NOMO-1 (cell line): ENCODE results near the gene IL21.

Experiments used
- DNase-seq, 2 experiments: peaks; one replicate each; lab custom pipeline; 2025; ENCODE audit not compliant: unreplicated experiment in 2 of 2; lab: John Stamatoyannopoulos, UW

Gene IL21

DNA sequence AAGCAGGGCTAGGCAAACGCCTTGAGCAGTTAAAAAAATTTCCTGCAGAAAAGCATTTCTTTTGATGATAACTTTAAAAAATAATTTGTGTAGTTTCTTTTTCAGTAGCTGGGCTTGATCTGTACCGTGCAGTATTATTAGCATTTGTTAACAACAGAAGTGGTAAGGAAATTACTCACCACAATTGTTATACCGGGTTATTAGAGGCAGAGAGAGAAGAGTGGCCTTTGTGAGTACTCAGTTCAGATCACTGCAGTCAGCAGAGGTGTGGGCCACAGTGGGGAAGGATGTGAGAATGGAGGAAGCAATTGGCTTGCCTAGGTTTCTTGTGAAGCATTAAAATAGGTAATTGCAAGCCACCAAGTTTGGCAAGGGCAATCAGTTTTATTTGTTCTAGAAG, 14.3 kb upstream of the IL21 start:
- DNase-seq = peak; percentile 21 to 27

DNA sequence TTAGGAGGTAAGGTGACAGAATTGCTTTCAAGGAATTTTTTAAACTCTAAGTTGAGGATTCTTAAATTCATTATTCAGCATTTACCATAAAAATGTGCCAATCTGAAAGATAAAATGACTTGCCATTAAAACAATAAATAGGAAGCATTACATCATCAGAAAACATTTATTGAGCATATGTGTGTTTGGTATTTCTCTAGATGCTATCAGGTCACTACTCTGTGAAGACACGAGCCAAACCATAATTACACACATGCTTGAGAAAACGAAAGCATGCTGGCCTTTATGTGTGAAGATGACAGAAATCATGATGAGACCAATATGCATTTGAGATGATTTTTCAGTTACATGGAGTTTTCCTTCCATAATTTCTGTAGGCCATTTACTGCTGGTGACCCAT, 12.3 kb upstream of the IL21 start:
- DNase-seq = no peak

DNA sequence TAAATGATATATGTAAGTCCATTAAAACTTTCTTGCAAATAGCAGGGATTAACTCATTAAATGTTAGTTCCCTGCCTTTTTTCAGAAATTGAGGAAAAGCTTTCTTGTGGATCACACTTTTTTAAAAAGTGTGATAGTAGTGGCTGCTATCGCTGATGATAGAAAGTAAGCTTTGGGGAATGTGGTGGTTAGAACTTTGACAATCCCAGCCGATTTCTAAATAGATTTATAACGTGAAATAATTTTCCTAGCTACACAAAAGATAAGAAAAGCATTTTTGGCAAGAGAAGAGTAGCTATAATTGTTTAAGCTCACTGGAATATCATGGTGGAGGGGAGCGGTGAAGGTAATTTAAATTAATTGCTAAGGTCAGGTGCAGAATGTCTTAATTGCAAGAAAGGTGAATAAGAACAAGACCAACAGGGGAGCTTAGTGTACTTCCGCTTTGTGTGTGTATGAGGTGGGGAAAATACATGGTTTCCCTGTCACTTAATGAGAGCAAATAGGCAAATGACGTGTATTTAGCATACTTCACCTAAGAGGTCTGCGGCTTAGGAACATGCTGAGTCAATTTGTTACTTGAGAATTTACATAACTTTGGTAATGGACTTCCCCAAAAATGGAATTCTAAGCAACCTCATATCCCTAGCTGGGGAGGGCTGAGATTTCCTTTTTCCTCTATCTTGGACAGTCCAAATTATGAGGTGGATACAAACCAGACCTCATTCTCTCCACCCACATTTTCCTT, 11.7 kb upstream of the IL21 start:
- no peak for DNase-seq

DNA sequence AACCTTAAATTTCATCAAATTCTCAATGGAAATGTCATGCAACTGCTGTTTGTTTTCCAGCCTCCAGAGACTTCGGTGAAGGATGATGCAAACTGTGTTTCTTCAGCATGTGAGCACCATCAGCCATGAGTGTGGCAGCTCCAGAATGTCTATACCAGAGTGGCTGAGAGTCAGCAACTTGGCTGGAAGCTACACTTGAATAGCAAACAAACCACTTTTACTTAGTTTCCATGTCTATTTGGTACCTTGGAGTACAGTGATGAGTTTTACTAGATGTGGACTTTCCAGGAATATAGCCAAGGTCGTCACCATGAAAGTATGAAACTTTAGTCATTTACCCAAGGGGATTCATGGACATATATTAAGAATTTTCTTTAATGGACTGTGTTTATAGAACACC, 4.3 kb upstream of the IL21 start:
- no peak for DNase-seq

DNA sequence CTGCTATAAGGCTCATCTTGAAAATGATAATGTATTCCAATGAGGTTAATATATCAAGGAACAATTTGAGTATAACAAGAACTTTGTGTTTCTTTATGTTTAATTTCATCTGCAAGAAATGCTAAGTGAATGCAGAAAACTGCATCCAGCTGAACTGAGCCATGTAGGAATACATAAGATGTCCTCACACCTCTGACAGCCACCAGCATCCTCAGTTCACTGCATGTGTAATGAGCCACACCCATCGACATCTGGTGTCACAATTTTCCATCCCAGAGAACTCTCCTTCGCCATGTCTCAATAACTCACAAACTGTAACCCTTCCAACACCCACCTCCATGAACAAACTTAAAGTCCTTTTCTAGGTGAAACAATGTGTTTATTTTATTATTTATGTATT, 3.3 kb upstream of the IL21 start:
- no peak for DNase-seq

DNA sequence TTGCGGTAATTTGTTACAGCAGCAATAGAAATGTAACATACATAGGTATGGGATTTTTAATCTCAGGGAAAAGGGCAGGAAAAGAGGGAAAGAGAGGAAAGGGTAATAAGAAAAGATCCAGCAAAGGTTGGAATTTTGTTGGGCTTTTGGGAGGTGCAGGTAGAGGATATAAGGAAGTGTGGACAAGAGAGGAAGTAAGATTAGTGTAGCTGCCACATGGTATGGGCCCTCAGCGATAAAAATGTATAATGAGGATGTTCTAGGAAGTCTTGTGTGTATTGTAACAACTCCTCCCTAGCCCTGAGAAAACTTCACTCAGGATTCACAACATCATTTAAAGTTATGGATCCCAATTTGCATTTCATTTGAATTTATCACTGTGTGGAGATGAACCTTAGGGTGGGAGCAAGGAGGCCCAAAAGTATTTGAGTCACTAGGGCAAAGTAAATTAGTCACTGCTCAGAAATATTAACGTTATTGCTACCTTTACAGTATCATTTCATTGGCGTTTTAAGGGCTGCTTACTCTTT, 2.8 kb upstream of the IL21 start:
- peak in 1 of 2 experiments; percentile 8 for DNase-seq

DNA sequence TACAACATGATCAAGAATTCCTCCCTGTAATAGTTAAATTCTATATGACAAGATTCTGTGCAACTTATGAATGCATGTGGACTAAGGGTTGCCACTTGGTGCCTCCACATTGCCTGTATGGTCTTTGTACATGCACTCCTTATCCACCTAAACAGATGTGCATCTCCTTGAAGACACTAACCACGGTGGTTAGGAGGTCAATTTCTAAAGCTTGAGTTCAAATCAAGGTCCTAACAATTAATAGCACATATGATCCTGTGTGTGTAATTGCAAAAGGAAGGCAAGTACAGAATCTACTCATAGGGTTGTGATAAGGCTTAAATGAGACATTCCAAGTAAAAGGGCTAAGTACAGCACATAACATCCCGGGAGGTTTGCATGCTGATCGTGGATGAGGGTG, 1.5 kb upstream of the IL21 start:
- no peak for DNase-seq

DNA sequence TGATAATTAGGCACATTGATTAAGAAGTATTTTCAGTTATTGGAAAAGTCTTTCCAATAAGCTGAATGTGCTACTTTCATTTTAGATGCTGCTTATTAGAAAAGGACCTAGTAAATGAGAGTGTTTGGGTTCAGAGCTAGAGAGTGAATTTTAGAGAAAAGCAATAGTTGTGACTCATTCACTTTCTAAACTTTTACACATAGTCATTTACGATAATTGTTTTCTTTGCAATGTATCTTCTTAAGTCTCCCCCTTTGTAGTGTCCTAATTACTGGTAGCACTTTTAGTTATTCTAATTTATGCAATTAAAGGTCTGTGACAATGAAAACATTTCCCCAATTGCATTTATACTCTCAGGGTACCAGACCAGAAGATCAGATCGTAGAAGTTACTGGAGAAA, 1.3 kb downstream of the IL21 start:
- no peak for DNase-seq

DNA sequence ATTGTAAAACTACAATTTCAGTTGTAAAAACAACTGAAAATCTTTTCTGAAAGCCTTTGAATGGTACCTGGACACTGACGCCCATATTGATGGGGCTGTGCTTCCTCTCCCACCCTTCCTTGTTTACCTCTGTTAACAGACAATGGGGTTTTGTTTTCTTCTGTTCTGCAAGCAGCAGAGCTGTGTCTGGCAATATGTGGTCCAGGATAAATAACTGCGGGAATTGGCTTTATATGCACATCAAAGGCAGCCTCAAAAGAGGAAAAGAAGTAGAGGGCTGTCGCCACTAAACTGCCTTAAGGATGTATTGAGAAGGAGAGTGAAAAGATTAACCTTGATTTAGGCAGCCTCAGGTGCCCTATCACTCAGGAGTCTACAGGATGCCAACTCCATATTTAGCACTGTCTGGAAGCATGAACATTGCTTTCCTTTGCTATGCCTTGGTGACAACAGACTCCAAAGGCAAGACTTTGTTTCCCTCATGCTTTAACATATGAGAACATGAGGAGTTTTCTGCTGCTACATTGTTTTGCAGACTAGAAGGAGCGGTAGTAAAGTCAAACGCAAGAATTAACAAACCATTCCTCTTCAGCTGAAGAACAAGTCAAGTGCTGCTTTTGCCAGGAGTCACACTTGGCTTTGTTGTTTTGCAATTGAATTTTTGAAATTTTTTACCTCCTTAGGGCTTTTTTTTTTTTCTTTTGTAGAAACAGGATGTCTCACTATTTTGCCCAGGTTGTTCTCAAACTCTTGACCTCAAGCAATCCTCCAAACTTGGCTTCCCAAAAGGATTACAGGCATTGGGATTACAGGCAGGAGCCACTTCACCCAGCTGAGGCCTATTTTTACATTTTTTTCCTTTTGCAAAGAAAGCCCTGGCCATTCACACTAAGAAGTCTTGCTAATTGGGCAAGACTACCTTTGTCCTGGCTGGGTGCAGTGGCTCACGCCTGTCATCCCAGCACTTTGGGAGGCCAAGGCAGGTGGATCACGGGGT, 3.0 kb downstream of the IL21 start:
- DNase-seq = no peak

DNA sequence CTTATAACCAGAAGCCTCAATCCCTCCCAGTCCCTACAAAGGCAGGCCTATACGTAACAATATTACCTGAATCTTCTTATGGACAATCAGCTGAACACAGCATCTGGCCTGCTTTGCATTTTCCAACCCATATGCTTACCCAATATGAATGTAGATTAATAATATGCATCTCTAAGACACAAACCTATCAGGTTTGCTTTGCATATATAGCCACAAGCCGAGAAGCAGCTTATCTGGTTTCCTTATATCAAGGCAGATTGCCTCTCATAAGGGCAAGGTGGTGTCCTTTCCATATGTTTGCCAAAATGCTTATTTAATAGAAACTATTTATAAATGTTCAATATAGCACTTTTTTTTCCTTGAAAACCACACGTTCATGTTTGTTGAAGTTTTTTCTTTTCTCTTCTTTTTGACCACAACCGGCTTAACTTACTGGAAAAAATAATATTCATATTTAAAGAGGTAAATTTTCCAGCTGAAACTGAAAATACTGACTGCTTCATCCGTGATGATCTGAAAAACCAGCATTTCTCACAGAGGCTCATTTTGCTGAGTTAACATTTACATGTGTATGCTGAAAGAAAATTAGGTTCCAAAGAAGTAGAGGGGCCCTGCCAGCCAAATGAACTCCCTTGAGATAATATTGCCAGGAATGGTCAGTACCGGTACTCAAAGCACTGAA, 3.8 kb downstream of the IL21 start:
- no peak for DNase-seq

DNA sequence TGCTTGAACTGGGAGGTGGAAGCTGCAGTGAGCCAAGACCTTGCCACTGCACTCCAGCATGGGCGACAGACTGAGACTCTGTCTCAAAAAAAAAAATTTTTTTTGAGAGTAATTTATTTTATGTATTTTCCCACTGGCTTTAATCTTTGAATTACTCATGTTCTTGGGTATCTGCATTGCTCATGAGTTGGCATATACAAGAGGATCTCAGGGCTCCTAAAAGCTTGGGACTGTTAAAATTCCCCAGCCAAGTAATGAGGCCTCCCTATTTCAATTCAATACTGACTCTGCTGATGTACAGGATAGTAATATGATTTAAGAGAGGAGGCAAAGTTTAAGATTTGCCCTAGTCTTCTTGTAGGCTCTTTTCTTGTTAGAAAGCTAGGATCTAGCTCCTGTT, 6.2 kb downstream of the IL21 start:
- DNase-seq = no peak

DNA sequence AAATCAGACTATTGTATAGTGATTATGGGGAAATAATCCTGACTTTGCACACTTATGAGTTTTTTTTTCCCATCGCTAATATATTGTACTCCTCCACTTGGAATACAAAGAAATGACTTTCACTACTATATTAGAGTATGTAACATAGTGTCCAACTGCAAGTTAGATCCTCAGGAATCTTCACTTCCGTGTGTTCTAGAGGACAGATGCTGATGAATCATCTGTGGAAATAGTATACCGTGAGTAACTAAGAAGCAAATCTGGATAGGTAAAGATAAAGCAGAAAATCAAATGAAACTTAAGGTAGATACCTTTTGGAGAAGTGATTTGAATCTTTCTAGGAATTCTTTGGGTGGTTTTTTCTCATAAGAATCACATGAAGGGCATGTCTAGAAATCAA, 8.3 kb downstream of the IL21 start:
- no peak for DNase-seq

DNA sequence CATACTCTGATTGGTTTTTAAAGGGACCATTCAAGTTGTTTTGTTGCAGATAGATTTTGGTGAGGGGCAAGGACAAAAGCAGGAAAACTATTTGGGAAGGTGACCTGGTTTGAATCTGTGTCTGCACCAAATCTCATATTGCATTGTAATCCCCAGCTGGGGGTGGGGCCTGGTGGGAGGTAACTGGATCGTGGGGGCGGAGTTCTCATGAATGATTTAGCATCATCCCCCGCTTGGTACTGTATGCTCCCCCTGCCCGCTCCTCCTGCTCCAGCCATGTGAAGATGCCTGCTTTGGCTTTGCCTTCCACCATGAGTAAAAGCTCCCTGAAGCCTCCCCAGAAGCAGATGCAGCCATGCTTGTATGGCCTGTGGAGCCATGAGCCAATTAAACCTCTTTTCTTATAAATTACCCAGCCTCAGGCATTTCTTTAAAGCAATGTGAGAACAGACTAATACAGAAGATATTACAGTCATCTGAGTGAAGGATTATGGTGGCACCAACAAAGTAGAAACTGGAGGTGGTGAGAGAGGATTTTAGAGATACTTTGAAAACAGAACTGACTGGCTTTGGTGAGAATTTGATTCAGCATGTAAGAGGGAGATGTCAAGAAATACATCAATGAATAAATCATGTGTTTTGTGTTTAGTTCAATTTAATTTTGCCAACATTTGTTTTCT, 14.4 kb downstream of the IL21 start:
- no peak for DNase-seq

DNA sequence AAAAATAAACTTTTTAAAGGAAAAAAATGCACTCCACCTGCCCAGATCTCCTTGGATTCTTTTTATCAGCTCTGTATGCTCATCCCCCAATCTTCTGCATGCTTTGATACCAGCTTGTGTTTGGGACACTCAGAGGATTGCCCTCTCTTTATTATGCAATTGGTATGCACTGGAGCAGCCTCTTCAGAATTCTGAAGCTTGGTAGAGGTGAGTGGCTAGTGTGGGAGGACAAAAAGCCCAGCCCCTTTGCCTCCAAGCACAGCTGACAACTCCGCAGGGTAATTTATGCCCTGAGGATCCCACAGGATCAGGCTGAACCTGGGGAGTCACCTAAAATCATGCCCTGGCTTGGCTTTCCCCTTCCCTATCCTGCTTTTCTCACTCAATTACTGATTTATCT, 16.7 kb downstream of the IL21 start:
- DNase-seq = no peak

DNA sequence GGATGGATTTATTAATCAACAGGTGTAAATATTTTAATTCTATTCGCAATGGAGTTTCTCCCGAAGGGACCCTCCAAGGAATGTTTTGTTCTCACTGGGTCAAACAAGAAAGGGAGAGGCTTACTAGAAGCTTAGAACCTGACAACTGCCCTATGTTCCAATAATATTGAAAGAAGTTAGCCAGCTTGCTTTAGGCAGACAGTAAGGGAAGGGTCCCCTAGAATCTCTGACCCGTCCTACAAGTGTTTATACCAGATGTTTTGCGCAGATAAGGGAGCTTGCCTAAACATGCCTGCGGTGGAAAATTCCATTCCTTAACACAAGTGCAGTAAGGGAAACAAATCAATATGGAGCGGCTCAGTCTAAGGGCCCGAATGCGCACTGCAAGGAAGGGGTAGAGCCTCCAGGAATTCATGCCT, 17.7 kb downstream of the IL21 start:
- no peak for DNase-seq

DNA sequence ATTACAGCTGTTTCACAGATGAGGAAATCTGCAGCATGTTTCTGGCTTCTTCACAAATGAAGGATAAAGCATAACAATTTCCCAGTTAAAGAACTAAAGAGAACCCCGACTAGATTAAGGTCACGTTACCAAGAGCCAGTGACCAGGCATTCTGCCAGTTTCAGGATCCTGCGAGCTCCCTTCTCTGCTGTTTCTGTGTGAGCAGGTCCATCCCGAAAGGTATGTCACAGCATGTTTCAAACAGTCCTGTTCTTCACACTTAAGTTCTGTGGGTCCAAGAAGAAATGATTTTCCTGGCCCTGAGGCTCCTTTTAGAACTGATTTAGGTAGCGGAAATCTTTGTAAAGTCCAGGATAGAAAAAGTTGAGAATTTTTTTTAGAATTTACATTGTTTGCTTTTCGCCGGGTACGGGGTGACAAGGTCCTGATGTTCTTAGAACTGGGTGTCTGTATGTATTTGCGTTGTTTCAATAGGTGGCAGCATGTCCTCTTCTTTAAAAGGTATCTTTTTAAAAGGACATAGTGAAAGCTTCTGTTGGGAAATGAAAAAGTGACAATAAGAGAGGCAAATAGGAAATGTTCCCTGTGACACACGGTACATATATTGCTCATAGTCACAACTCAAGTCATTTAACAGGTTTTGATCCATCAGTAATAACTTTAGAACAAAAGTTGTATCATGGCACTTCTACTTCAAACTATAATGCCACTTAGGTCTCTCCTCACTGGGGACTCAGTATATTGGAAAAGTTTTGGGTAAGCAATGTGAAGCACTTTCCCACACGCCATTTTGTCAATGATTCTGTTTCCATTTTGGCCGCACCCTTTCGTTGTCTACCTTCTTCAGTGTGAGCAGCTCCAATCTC, 18.4 kb downstream of the IL21 start:
- peak in 1 of 2 experiments; percentile 42 for DNase-seq

DNA sequence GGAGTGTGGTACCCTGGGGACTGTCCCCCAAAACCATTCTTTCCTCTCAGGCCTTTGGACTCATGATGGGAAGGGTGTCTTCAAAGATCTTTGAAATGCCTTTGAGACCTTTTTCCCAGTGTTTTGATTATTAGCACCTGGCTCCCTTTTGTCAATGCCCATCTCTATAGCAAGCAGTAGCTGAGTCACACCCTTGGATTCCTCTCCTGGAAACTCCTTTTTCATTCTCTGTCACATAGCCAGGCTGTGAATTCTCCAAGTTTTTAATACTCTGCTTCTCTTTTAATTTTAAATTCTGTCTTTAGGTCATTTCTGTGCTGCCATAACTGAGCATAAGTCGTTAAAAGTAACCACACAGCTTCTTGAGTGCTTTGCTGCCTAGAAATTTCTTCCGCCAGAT, 29.7 kb downstream of the IL21 start:
- DNase-seq = no peak

DNA sequence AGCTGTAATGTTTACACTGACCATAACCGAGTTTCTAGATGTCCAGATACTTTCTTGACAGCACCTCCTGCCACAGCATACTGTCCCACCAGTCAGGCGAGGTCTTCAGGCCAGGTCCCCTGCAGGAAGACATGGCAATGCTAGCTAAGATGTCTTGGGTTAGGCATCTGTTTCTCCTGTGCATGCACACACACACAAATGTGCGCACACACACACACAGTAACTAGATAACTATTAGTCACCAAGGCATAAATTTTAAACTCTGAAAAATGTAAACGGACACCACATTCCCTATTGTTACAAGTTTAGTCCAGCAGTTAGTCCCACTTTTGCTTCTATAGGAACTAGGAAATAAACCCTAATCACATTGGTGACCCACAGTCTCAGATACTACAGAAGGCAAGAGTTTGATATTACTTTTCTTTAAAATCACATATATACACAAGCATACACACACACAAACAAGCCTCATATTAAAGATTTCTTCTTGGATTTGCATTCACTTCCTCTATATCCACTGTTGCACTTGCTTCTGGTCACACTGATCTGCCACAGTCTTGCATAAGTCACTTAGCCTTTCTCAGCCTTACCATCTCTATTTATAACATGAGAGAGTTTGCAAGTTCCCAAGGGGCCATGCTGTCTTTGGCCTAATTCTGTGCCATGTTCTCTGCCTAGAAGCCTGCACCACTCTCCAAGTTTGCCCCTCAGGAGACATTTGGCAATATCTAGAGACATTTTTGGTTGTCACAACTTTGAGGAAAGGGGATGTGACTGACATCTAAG, 32.2 kb downstream of the IL21 start:
- peak; percentile 94 to 96 for DNase-seq

DNA sequence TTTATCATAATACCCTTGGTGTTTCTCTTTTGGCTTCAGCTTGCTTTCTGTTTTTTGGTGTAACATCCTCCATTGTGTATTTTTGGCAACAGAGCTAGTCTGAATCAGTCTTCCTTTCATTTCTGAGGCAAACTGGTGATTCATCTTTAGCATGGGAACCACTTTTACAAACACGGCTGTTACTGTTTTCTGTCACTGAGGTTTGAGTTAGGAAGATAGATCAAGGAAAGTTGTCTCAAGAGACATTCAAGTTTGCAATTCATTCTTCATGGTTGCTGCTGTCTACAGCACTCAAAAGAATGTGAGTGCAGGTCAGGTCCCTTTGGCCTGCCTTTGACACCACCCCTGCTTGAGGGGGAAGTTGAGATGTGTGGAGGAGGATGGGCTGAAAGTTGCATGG, 36.3 kb downstream of the IL21 start:
- DNase-seq = peak; percentile 38 to 67
